ENCODE measurements around the gene PRKCE. TPM values are rescaled to one million over a fixed set of nuclear protein-coding genes. Genes with fewer than 3 reads are reported as not detected.

Gene PRKCE
- total RNA-seq, 2 experiments from 2014 or later = 15.4 to 16.2 TPM

DNA sequence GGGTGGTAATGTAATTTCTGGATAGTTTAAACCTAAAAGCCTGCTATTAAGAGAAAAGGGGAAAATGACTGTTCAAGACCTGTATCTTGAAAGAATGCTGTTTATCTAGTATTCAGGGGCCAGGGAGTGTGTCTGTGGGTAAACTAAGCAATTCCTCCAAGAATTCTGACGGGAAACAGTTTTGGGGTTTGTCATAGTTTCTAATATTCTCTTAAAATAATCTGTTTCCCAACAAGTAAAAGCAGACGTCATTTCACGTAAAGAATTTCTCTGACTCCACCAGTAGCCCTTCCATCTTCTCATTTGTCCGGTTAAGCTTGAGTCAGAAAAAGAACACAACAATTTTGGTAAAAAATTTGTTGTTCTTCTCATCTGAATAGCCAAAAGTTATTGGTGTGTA, 413.7 kb downstream of the PRKCE start:
- Mint-ChIP-seq H3K27ac (no peak overlapping the region), H3K36me3 (ENCODE audit: low read depth) (no peaks in the 10 kb centered on the region), H3K4me3 (no peak overlapping the region), H3K4me1 (ENCODE audit: low read depth) (peaks cover 10% of the 10 kb centered on the region), H3K9me3 (ENCODE audit: insufficient read depth) (no peaks in the 10 kb centered on the region), H3K27me3 (ENCODE audit: low read depth) (no peaks in the 10 kb centered on the region)
- ChIA-PET POLR2A (interaction anchor here (0.7 kb wide), 1 partner anchor 22 kb away, joined by 3 read pairs; no protein-coding TSS in a partner anchor), CTCF (interaction anchor here (0.9 to 1.6 kb wide), 4 partner anchors 16 to 395 kb away, joined by 3 to 10 read pairs (median 4); no protein-coding TSS in a partner anchor)
- DNase-seq (no peak), ATAC-seq (no peak)

DNA sequence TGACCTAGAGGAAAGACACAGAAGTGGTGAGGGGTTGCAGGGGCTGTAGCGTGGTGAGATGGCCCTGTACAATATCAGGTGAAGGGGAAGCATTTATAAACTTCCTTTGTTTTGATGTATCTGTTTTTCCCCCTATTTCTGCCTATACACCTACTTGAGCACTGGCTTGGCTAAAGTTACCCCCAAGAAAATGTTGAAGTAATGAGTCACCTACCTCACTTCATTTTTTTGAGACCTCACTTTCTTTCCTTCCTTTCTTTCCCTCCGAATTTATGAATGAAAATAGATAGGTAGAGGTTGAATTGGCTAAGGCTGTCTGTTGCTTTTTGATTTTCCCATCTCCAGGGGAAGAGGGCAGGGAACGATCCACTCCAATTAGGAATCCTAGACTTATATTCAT, 414.6 kb downstream of the PRKCE start:
- no peaks in the 10 kb centered on the region for H3K36me3 Mint-ChIP-seq (ENCODE audit: low read depth)
- CTCF ChIA-PET = interaction anchor here (1.4 to 1.5 kb wide), 2 partner anchors 18 to 300 kb away, joined by 3 to 10 read pairs; no protein-coding TSS in a partner anchor

DNA sequence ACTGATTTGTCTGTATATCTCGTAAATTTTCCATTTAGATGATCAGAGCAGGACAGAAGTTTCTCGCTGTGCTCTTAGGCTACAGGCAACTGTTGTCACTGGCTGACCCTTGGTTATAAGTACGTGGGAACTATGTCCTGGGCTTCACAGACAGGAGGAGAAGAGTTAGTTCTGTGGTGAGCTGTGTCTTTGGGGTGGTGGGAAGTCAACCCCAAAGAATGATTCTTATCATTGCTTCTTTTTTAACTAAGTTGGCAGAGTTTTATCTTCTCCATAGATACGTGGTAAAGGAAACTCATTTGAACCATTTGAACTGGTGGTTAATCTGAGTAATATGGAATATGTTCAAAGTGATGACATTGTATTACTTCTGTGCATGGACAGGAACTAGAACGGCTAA, 415.1 kb downstream of the PRKCE start:
- ChIA-PET CTCF (no interaction called here), POLR2A (no interaction called here)
- no peak overlapping the region for H3K27ac Mint-ChIP-seq
- DNase-seq (no peak), ATAC-seq (no peak)
- H3K27me3 Mint-ChIP-seq (ENCODE audit: low read depth) = no peaks in the 10 kb centered on the region
- no peak overlapping the region for H3K4me3 Mint-ChIP-seq
- H3K9me3 Mint-ChIP-seq (ENCODE audit: insufficient read depth) = no peaks in the 10 kb centered on the region
- no peaks in the 10 kb centered on the region for H3K36me3 Mint-ChIP-seq (ENCODE audit: low read depth)
- H3K4me1 Mint-ChIP-seq (ENCODE audit: low read depth) = peaks cover 10% of the 10 kb centered on the region

More for the DNA sequence above, 414.6 kb downstream of the PRKCE start:
- no peaks in the 10 kb centered on the region for H3K9me3 Mint-ChIP-seq (ENCODE audit: insufficient read depth)
- ATAC-seq = no peak
- H3K27me3 Mint-ChIP-seq (ENCODE audit: low read depth) = no peaks in the 10 kb centered on the region
- no peak overlapping the region for H3K4me3 Mint-ChIP-seq
- H3K27ac Mint-ChIP-seq = no peak overlapping the region
- peaks cover 10% of the 10 kb centered on the region for H3K4me1 Mint-ChIP-seq (ENCODE audit: low read depth)
- DNase-seq = no peak
- POLR2A ChIA-PET = no interaction called here

DNA sequence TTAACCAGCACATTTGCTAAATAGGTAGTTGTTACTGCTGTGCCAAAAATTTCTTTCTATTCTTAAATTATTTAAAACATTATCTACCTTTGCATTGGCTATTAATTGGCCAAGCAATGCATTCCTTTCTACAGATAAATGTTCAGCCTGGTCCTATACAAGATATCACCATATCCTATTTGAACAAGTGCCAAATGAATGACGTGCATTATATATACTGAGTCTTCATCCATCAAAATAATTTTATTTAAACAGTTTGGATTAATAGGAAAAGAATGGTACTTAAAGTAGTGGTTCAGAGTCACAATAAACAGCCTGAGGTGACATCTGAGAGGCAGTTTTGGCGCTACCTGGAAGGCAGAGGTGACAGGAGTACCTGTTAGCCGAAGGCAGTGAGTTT, 415.6 kb downstream of the PRKCE start:
- Mint-ChIP-seq H3K4me1 (ENCODE audit: low read depth) (peaks cover 10% of the 10 kb centered on the region), H3K27me3 (ENCODE audit: low read depth) (no peaks in the 10 kb centered on the region), H3K4me3 (no peak overlapping the region), H3K36me3 (ENCODE audit: low read depth) (no peaks in the 10 kb centered on the region), H3K27ac (no peak overlapping the region), H3K9me3 (ENCODE audit: insufficient read depth) (no peaks in the 10 kb centered on the region)
- DNase-seq (no peak), ATAC-seq (no peak)
- POLR2A ChIA-PET = no interaction called here
- CTCF ChIA-PET = no interaction called here

DNA sequence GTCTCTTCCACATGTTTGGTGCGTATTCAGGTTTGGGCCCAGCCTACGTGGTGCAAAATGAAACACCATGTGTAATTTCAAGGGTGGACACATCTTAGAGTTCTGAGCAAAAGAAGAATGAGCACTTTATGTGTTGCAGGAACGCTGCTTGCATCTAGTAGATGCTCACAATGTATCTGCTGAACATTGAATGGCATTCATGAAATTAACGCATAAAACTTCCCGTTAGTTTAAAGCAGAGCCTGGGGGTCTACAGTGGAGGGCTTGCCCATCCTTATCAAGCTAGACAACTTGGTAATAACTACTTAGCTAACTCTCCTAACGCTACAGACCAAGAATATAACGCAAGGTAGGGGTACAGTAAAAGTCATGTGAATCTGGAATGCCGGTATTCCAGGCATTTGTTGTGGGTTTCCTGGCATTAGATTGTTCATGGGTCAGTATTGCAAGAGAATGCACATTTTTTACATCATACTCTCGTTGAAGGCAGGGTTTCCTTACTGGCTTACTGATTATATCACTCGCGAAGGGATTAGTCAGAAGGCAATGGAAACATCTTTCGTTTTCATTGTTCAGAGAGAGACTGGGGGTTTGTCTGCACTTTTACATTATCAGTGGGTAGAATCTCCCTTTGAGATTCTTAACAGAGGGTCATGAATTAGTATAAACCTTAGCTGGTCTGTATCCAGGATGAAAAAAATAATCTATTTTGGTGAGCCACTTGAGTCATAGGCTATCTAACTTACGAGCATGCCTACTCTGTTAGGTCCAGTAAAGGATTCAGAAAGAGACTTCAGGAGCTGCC, 416.2 kb downstream of the PRKCE start:
- POLR2A ChIA-PET = no interaction called here
- Mint-ChIP-seq H3K27ac (no peak overlapping the region), H3K36me3 (ENCODE audit: low read depth) (no peaks in the 10 kb centered on the region), H3K4me3 (no peak overlapping the region), H3K4me1 (ENCODE audit: low read depth) (peaks cover 10% of the 10 kb centered on the region), H3K9me3 (ENCODE audit: insufficient read depth) (no peaks in the 10 kb centered on the region), H3K27me3 (ENCODE audit: low read depth) (no peaks in the 10 kb centered on the region)
- no peak for ATAC-seq
- CTCF ChIA-PET = interaction anchor here (0.9 to 1.1 kb wide), 2 partner anchors 55 to 74 kb away, joined by 3 read pairs; no protein-coding TSS in a partner anchor
- no peak for DNase-seq

DNA sequence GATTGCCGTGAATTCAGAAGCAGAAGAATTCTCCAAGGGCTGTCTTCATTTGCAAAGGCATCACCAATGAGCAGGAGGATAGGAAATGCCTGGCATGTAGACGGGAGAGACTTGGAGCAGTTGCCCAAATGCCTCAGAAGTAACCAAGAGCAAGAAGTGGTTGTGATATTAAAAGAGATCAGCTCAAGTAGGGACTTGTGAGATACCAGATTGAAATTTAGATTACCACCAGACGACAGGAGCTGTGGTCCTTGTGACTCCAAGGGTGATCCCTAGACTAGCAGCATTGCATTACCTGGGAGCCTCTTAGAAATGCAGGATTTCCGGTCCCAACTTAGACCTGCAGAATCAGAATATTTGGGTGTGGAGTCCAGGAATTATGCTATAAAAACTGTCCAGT, 417.2 kb downstream of the PRKCE start:
- CTCF ChIA-PET = interaction anchor here (0.9 to 1.1 kb wide), 2 partner anchors 56 to 75 kb away, joined by 3 read pairs; no protein-coding TSS in a partner anchor
- Mint-ChIP-seq H3K9me3 (ENCODE audit: insufficient read depth) (no peaks in the 10 kb centered on the region), H3K27ac (no peak overlapping the region), H3K4me1 (ENCODE audit: low read depth) (peaks cover 11% of the 10 kb centered on the region), H3K4me3 (no peak overlapping the region), H3K36me3 (ENCODE audit: low read depth) (no peaks in the 10 kb centered on the region), H3K27me3 (ENCODE audit: low read depth) (no peaks in the 10 kb centered on the region)
- no peak for DNase-seq
- ATAC-seq = no peak
- POLR2A ChIA-PET = no interaction called here

DNA sequence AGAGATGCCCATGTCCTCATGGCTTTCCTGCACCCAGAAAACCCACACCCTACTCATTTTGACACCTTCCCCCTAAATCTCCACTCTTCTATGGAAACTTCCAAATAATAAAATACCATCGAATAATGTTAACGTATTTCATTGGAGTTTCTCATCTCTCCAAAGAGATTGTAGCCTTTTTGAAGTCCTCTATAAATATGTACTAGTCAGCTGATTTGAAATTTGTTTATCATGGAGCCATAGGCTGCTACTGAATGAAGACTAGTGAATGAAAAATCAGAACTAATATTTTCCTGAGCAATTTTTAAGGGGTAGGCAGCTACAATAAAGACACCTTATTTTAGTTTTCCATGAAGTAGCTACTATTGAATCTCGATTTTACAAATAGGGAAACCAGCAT, 419.6 kb downstream of the PRKCE start:
- H3K27ac Mint-ChIP-seq = no peak overlapping the region
- no peak overlapping the region for H3K4me3 Mint-ChIP-seq

DNA sequence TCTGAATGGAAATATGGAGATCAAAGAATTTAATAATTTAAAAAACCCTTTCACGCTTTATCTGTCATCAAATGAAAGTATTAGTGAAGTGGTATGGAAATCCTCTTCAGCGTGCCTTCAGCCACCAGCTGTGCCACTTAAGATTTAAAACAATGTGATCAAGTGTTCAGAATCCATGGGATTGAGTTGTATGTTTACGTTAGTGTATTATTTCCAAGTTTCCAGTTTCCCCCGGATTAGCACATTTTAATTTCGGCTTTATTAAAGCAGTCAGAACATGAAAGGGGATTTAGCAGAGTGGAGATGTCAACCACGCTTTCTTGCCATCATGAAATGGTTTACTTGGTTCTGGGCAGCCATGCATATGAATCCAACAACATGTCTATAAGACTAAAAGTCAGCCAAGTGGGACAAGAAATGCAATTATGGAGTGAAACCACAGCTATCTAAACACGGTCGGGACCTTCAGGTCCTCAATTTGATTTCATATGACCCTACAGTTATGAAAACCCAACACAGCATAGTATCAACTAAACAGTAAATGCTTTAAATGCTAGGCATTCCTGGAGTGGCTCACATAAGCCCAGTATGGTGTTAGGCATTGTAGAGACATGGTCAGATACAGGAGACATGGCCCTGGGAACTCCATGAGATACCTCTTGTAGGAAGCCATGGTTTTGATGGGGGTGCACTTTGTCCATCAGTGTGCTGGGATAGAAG, 420.8 kb downstream of the PRKCE start:
- Mint-ChIP-seq H3K4me3 (no peak overlapping the region), H3K27me3 (ENCODE audit: low read depth) (no peaks in the 10 kb centered on the region), H3K36me3 (ENCODE audit: low read depth) (no peaks in the 10 kb centered on the region), H3K4me1 (ENCODE audit: low read depth) (peaks cover 5% of the 10 kb centered on the region), H3K9me3 (ENCODE audit: insufficient read depth) (no peaks in the 10 kb centered on the region), H3K27ac (no peak overlapping the region)
- CTCF ChIA-PET = interaction anchor here (4.1 kb wide), 1 partner anchor 9 kb away, joined by 18 read pairs; no protein-coding TSS in a partner anchor
- POLR2A ChIA-PET = no interaction called here
- ATAC-seq = no peak
- DNase-seq = no peak

More for the DNA sequence above, 419.6 kb downstream of the PRKCE start:
- Mint-ChIP-seq H3K36me3 (ENCODE audit: low read depth) (no peaks in the 10 kb centered on the region), H3K9me3 (ENCODE audit: insufficient read depth) (no peaks in the 10 kb centered on the region), H3K4me1 (ENCODE audit: low read depth) (peaks cover 12% of the 10 kb centered on the region), H3K27me3 (ENCODE audit: low read depth) (no peaks in the 10 kb centered on the region)
- ChIA-PET CTCF (interaction anchor here (1.1 kb wide), 1 partner anchor 8 kb away, joined by 11 read pairs; no protein-coding TSS in a partner anchor), POLR2A (no interaction called here)
- DNase-seq (no peak), ATAC-seq (no peak)

DNA sequence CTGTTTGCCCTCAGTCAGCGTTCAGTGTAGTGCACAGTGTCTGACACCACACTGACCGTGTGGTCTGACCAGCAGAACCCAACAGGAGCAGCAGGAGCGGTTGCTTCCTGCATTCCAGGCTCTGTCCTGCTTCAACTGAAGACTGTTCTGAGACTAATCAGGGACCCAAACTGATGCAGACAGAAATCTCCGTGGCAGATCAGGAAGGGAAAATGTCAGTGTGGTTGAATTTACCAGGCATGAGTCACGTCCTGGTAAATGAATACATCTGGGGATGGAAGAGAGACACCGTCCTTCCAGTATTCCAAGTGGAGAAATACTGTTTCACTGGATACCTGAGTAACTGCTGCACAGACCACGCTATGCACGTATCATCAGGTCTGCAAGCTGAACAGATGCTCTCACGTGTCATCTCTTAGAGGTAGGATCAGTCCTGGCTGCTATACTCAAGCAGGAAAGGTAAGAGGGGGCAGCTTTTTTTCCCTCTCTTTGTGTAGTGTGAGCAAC, 422.1 kb downstream of the PRKCE start:
- POLR2A ChIA-PET = no interaction called here
- CTCF ChIA-PET = interaction anchor here (4.1 kb wide), 1 partner anchor 11 kb away, joined by 18 read pairs; no protein-coding TSS in a partner anchor
- ATAC-seq (no peak), DNase-seq (no peak)
- Mint-ChIP-seq H3K9me3 (ENCODE audit: insufficient read depth) (no peaks in the 10 kb centered on the region), H3K27ac (no peak overlapping the region), H3K27me3 (ENCODE audit: low read depth) (no peaks in the 10 kb centered on the region), H3K4me3 (no peak overlapping the region), H3K4me1 (ENCODE audit: low read depth) (peaks cover 5% of the 10 kb centered on the region), H3K36me3 (ENCODE audit: low read depth) (no peaks in the 10 kb centered on the region)

DNA sequence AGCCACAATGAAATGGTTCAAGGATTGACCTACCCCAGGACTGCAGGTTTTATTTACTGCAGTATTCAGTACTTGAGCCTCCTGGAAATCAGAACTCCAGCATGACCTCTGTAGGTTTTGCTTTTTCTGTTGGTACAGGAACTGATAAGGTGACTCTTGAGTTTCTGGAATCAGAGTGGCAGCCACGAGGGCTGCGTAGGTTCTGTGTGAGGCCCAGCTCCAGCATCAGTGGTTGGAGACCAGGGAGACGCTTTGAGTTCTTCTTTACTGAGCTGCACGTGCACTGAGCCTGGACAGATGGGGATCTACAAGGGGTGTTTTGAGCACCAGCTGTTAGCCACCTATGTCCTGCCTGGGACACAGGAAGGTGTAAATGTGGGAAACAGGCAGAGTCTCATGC, 423.0 kb downstream of the PRKCE start:
- Mint-ChIP-seq H3K36me3 (ENCODE audit: low read depth) (no peaks in the 10 kb centered on the region), H3K4me3 (no peak overlapping the region), H3K27me3 (ENCODE audit: low read depth) (no peaks in the 10 kb centered on the region), H3K27ac (no peak overlapping the region), H3K4me1 (ENCODE audit: low read depth) (peaks cover 5% of the 10 kb centered on the region), H3K9me3 (ENCODE audit: insufficient read depth) (no peaks in the 10 kb centered on the region)
- CTCF ChIA-PET = interaction anchor here (4.1 kb wide), 1 partner anchor 11 kb away, joined by 18 read pairs; no protein-coding TSS in a partner anchor
- POLR2A ChIA-PET = no interaction called here
- DNase-seq (no peak), ATAC-seq (no peak)

DNA sequence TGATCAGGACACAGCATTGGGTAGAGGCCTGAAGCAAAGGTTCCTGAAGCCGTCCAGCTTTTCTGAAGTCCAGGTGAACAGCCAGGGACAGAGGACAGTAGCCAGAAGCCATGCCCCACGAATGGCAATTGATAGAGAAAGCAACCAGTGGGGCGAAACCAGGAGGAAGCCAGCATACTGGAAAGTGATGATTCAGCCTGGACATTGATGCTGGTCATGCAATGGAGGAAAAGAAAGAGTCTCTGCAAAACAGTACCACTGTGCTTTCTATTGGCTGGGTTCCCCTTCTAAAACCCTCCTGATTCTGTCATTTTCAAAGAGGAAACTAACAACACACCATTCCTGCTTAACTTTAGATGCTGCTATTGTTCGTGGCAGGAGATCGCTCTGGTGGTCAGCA, 424.4 kb downstream of the PRKCE start:
- CTCF ChIA-PET = interaction anchor here (0.6 to 4.1 kb wide), 2 partner anchors 13 to 387 kb away, joined by 3 to 18 read pairs; no protein-coding TSS in a partner anchor
- POLR2A ChIA-PET = no interaction called here
- H3K27me3 Mint-ChIP-seq (ENCODE audit: low read depth) = no peaks in the 10 kb centered on the region

DNA sequence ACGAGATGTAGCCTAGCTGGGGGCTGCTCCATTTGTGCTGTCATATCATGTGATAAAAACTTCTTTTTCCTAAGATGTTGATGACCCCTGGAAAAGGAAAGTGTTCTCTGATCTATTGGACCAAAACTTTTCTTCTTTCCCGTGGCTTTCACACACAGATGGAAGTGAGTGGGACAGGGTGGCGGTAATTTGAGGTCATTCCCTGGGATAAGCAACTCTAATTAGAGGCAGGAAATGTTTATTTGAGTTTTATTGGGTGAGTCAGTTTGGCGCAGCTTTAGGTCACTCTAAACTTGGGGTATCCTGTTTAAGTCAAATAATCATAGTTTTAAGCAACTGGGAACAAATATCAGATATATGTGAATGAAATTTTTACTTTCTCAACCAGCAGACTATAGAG, 424.8 kb downstream of the PRKCE start:
- Mint-ChIP-seq H3K4me3 (no peak overlapping the region), H3K27me3 (ENCODE audit: low read depth) (no peaks in the 10 kb centered on the region), H3K36me3 (ENCODE audit: low read depth) (no peaks in the 10 kb centered on the region), H3K27ac (no peak overlapping the region), H3K4me1 (ENCODE audit: low read depth) (peaks cover 5% of the 10 kb centered on the region), H3K9me3 (ENCODE audit: insufficient read depth) (no peaks in the 10 kb centered on the region)
- CTCF ChIA-PET = interaction anchor here (0.6 kb wide), 1 partner anchor 386 kb away, joined by 3 read pairs; no protein-coding TSS in a partner anchor
- no peak for ATAC-seq
- no peak for DNase-seq
- POLR2A ChIA-PET = no interaction called here

More for the DNA sequence above, 424.4 kb downstream of the PRKCE start:
- no peaks in the 10 kb centered on the region for H3K9me3 Mint-ChIP-seq (ENCODE audit: insufficient read depth)
- ATAC-seq (no peak), DNase-seq (no peak)
- H3K4me3 Mint-ChIP-seq = no peak overlapping the region
- no peak overlapping the region for H3K27ac Mint-ChIP-seq
- H3K4me1 Mint-ChIP-seq (ENCODE audit: low read depth) = peaks cover 5% of the 10 kb centered on the region
- no peaks in the 10 kb centered on the region for H3K36me3 Mint-ChIP-seq (ENCODE audit: low read depth)

Data from activated CD8-positive, alpha-beta T cell treated with anti-CD3 and anti-CD28 coated beads, Interleukin-2, amount 10 ng/mL, durations not matched to agents 7 days and 5 days (primary cell).